HepG2 (cell line): ENCODE measurements around the gene SYCP2. TPM values are rescaled to one million over a fixed set of nuclear protein-coding genes. Genes with fewer than 3 reads are reported as not detected.

Experiments
- BRF2 ChIP-seq: sonication (generic); formaldehyde crosslinking; IDR thresholded peaks from 2 replicates; pipeline ENCODE4 v1.8.1; 2022; ENCODE audit warnings: mild to moderate bottlenecking, missing genetic modification reagents
- KDM4B ChIP-seq: sonication (generic); formaldehyde crosslinking; IDR thresholded peaks from 2 replicates; pipeline ENCODE4 v1.4.0; 2020; ENCODE audit warnings: missing genetic modification reagents
- NKX3-1 ChIP-seq: sonication (generic); formaldehyde crosslinking; IDR thresholded peaks from 2 replicates; pipeline ENCODE4 v1.5.0; 2020; ENCODE audit warnings: missing genetic modification reagents
- POLR2G ChIP-seq: fragments of 200-400 bp; formaldehyde crosslinking; IDR thresholded peaks from 2 replicates; pipeline ENCODE4 v1.6.1; 2018; ENCODE audit warnings: mild to moderate bottlenecking, low read depth, low read length, moderate library complexity
- RBM22 ChIP-seq: fragments of 200-400 bp; formaldehyde crosslinking; optimal IDR thresholded peaks from 2 replicates; pipeline ENCODE3; 2017; ENCODE audit warnings: mild to moderate bottlenecking, low read length, moderate library complexity
- SMARCE1 ChIP-seq: fragments of 450-650 bp; IDR thresholded peaks from 2 replicates; pipeline ENCODE4 v1.6.1; 2017; ENCODE audit warnings: borderline replicate concordance
- SNAPC2 ChIP-seq: sonication (generic); formaldehyde crosslinking; IDR thresholded peaks from 2 replicates; pipeline ENCODE4 v1.8.1; 2022; ENCODE audit warnings: mild to moderate bottlenecking, missing genetic modification reagents
- SP2 ChIP-seq: sonication (generic); formaldehyde crosslinking; IDR thresholded peaks from 2 replicates; pipeline ENCODE4 v1.5.1; 2020; ENCODE audit warnings: mild to moderate bottlenecking, missing genetic modification reagents
- ZFP37 ChIP-seq: sonication (generic); formaldehyde crosslinking; IDR thresholded peaks from 2 replicates; pipeline ENCODE4 v1.4.0; 2020; ENCODE audit warnings: missing genetic modification reagents, borderline replicate concordance
- ZNF230 ChIP-seq: sonication (generic); formaldehyde crosslinking; IDR thresholded peaks from 2 replicates; pipeline ENCODE4 v1.4.0; 2020; ENCODE audit warnings: mild to moderate bottlenecking, missing genetic modification reagents
- ZNF75D ChIP-seq: sonication (generic); formaldehyde crosslinking; IDR thresholded peaks from 2 replicates; pipeline ENCODE4 v1.8.1; 2023; ENCODE audit warnings: missing genetic modification reagents, mild to moderate bottlenecking, borderline replicate concordance
- ZNF83 ChIP-seq: sonication (generic); formaldehyde crosslinking; IDR thresholded peaks from 2 replicates; pipeline ENCODE4 v1.4.0; 2020; ENCODE audit warnings: missing genetic modification reagents, mild to moderate bottlenecking, borderline replicate concordance
- polyA plus RNA-seq, 8 experiments: library from polyadenylated mRNA; depleted of rRNA in 3 of 8; stranded (reverse) in 7 of 8; unstranded in 1 of 8; fragments of >200 nt; fragmentation: Illumina TruSeq in 4 of 8; extraction: Trizol in 4 of 8; gene quantifications; 2 replicates each; pipeline versions ENCODE4 v1.2.1 to v1.2.3, GENCODE V29; 2011 to 2016; ENCODE audit warnings: low read depth in 4 of 8, missing spikeins in 1 of 8, mixed read lengths in 1 of 8; ENCODE audit not compliant: insufficient read depth in 1 of 8
- total RNA-seq, 5 experiments: library from RNA; depleted of rRNA; stranded (reverse); fragments of >200 nt; fragmentation: Illumina TruSeq; extraction: Trizol; gene quantifications; 2 replicates each; pipeline ENCODE4 v1.2.3, GENCODE V29; 2016; ENCODE audit warnings: low read depth in 1 of 5
- TF ChIP-seq, protein P1 (sequence below): sonication (generic); formaldehyde crosslinking; IDR thresholded peaks from 2 replicates; pipeline ENCODE4 v1.4.0; 2020; ENCODE audit warnings: missing genetic modification reagents
- TF ChIP-seq, protein P2 (sequence below): sonication (generic); formaldehyde crosslinking; IDR thresholded peaks from 2 replicates; pipeline ENCODE4 v1.9.0; 2021; ENCODE audit warnings: missing genetic modification reagents, mild to moderate bottlenecking, borderline replicate concordance
- TF ChIP-seq, protein P3 (sequence below): sonication (generic); formaldehyde crosslinking; IDR thresholded peaks from 2 replicates; pipeline ENCODE4 v1.9.0; 2021; ENCODE audit warnings: missing genetic modification reagents, borderline replicate concordance
- TF ChIP-seq, protein P4 (sequence below): sonication (generic); formaldehyde crosslinking; IDR thresholded peaks from 2 replicates; pipeline ENCODE4 v1.4.0; 2020; ENCODE audit warnings: missing genetic modification reagents, low read depth, mild to moderate bottlenecking, borderline replicate concordance

The SYCP2 gene
- total and polyA plus RNA-seq, 2 of the 13 experiments (the other 11 are each of a cell fraction or from before 2014, with no cell fraction given): 0.07 to 0.24 TPM

DNA sequence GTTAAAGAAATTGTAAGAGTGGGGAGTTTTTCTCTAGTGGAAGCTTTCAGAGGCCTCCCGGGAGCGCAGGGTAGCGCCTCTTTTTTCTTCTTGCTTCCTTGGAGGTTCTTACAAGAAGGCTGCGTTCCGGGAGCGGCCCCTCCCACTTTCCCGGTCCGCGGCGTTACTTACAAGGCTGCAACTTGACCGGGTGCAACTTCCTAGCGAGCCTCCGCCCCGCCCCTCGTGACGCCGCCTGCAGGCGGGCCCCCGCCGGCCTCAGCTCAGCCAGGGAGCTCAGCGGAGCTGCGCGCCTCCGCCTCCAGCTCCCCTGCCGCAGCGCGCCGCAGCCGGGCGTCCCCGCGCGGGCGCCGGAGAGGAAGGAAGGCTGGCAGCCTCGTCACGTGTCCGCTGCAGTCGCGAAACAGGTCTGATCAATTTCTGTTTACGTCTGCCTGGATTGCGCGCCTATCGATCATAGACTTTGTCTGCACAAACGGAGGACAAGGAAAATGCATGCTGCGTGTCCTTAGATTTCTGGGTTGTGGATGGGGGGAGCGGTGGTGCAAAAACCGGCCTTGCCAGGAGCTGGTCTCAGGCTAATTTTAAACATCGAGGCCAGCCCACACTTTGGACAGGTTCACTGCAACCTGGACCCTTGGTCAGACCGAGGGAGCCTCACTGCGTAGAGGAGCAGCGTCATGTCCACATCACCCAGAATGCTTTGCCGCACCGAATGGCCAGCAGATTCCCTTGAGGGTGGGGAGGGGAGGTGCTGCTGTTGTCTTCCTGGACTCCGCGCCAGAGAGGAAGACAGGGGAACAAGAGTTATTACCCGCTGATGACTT lies 6.9 kb upstream of the SYCP2 start, which contains the start of the genes FAM217B and PPP1R3D (continued):
- TF ChIP-seq, protein P1, sequence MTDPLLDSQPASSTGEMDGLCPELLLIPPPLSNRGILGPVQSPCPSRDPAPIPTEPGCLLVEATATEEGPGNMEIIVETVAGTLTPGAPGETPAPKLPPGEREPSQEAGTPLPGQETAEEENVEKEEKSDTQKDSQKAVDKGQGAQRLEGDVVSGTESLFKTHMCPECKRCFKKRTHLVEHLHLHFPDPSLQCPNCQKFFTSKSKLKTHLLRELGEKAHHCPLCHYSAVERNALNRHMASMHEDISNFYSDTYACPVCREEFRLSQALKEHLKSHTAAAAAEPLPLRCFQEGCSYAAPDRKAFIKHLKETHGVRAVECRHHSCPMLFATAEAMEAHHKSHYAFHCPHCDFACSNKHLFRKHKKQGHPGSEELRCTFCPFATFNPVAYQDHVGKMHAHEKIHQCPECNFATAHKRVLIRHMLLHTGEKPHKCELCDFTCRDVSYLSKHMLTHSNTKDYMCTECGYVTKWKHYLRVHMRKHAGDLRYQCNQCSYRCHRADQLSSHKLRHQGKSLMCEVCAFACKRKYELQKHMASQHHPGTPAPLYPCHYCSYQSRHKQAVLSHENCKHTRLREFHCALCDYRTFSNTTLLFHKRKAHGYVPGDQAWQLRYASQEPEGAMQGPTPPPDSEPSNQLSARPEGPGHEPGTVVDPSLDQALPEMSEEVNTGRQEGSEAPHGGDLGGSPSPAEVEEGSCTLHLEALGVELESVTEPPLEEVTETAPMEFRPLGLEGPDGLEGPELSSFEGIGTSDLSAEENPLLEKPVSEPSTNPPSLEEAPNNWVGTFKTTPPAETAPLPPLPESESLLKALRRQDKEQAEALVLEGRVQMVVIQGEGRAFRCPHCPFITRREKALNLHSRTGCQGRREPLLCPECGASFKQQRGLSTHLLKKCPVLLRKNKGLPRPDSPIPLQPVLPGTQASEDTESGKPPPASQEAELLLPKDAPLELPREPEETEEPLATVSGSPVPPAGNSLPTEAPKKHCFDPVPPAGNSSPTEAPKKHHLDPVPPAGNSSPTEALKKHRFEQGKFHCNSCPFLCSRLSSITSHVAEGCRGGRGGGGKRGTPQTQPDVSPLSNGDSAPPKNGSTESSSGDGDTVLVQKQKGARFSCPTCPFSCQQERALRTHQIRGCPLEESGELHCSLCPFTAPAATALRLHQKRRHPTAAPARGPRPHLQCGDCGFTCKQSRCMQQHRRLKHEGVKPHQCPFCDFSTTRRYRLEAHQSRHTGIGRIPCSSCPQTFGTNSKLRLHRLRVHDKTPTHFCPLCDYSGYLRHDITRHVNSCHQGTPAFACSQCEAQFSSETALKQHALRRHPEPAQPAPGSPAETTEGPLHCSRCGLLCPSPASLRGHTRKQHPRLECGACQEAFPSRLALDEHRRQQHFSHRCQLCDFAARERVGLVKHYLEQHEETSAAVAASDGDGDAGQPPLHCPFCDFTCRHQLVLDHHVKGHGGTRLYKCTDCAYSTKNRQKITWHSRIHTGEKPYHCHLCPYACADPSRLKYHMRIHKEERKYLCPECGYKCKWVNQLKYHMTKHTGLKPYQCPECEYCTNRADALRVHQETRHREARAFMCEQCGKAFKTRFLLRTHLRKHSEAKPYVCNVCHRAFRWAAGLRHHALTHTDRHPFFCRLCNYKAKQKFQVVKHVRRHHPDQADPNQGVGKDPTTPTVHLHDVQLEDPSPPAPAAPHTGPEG (CRISPR knock-in tag): peak; percentile 73
- peak; percentile 70; the same call in 1 of the 2 replicates for TF ChIP-seq KDM4B
- TF ChIP-seq, protein P2, sequence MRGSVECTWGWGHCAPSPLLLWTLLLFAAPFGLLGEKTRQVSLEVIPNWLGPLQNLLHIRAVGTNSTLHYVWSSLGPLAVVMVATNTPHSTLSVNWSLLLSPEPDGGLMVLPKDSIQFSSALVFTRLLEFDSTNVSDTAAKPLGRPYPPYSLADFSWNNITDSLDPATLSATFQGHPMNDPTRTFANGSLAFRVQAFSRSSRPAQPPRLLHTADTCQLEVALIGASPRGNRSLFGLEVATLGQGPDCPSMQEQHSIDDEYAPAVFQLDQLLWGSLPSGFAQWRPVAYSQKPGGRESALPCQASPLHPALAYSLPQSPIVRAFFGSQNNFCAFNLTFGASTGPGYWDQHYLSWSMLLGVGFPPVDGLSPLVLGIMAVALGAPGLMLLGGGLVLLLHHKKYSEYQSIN (CRISPR knock-in tag): no peak
- no peak; the same call in 1 of the 2 replicates for TF ChIP-seq ZNF230 (CRISPR knock-in tag)
- TF ChIP-seq RBM22: peak; percentile 82
- TF ChIP-seq SMARCE1: no peak
- no peak; the same call in 1 of the 2 replicates for TF ChIP-seq NKX3-1 (CRISPR knock-in tag)
- TF ChIP-seq BRF2 (CRISPR knock-in tag): peak; percentile 90
- TF ChIP-seq, protein P3, sequence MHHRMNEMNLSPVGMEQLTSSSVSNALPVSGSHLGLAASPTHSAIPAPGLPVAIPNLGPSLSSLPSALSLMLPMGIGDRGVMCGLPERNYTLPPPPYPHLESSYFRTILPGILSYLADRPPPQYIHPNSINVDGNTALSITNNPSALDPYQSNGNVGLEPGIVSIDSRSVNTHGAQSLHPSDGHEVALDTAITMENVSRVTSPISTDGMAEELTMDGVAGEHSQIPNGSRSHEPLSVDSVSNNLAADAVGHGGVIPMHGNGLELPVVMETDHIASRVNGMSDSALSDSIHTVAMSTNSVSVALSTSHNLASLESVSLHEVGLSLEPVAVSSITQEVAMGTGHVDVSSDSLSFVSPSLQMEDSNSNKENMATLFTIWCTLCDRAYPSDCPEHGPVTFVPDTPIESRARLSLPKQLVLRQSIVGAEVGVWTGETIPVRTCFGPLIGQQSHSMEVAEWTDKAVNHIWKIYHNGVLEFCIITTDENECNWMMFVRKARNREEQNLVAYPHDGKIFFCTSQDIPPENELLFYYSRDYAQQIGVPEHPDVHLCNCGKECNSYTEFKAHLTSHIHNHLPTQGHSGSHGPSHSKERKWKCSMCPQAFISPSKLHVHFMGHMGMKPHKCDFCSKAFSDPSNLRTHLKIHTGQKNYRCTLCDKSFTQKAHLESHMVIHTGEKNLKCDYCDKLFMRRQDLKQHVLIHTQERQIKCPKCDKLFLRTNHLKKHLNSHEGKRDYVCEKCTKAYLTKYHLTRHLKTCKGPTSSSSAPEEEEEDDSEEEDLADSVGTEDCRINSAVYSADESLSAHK (CRISPR knock-in tag): no peak
- TF ChIP-seq ZFP37 (CRISPR knock-in tag): peak; percentile 84
- TF ChIP-seq, protein P4, sequence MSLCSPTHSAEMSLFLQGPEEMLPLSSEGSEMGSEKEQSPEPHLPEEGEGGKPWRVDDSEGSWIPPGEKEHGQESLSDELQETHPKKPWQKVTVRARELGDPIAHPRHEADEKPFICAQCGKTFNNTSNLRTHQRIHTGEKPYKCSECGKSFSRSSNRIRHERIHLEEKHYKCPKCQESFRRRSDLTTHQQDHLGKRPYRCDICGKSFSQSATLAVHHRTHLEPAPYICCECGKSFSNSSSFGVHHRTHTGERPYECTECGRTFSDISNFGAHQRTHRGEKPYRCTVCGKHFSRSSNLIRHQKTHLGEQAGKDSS: no peak; the same call in 1 of the 2 replicates
- no peak; the same call in 1 of the 2 replicates for TF ChIP-seq SP2 (CRISPR knock-in tag)
- TF ChIP-seq ZNF75D (CRISPR knock-in tag): no peak
- TF ChIP-seq POLR2G: peak; percentile 97
- no peak; the same call in none of the 2 replicates for TF ChIP-seq ZNF83 (CRISPR knock-in tag)
- TF ChIP-seq SNAPC2 (CRISPR knock-in tag): peak; percentile 94
